DOHH2 (cell line): Measurements from ENCODE around the gene DDI2.

Experiments used
- CTCF ChIP-seq: fragments of 200-600 bp; sonication (generic); IDR thresholded peaks from one replicate; pipeline ENCODE4 v1.5.1; 2014; ENCODE audit warnings: antibody characterized with exemption, mild to moderate bottlenecking, low read depth, low read length; ENCODE audit not compliant: poor library complexity, severe bottlenecking
- EZH2phosphoT487 ChIP-seq: fragments of 200-600 bp; sonication (generic); IDR thresholded peaks from 2 replicates; pipeline ENCODE4 v1.6.1; 2017; ENCODE audit warnings: borderline replicate concordance, mild to moderate bottlenecking, antibody characterized with exemption, low read length, moderate library complexity, mixed read lengths

DNA sequence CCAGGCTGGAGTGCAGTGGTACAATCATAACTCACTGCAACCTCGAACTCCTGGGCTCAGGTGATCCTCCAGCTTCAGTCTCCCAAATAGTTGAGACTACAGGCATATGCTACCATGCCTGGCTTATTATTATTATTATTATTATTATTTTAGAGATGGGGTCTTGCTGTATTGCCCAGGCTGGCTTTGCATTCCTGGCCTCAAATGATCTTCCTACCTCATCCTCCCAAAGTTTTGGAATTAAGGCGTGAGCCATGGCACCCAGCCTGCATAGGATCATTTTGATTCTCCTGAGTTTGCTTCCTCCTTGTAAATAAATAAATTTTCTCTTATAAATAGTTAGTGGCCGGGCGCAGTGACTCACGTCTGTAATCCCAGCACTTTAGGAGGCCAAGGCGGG, 6.2 kb downstream of the DDI2 start:
- TF ChIP-seq CTCF: no peak
- no peak for TF ChIP-seq EZH2phosphoT487
